Measurements from ENCODE around the gene CASK.

The CASK gene

GRCh38 chrX:41919870-41920269 is 3.5 kb downstream of the CASK start:
- Histone ChIP-seq H3K4me1 (ENCODE audit: control insufficient read depth, low read length) (peaks cover 29% of the 10 kb centered on the region), H3K9me3 (ENCODE audit: control insufficient read depth, insufficient read depth, low read length) (no peaks in the 10 kb centered on the region), H3K4me3 (ENCODE audit: low read length) (no peak overlapping the region), H3K4me2 (ENCODE audit: low read length) (no peak overlapping the region), H3K79me2 (ENCODE audit: control insufficient read depth, low read length) (peaks cover 68% of the 10 kb centered on the region), H3F3A (ENCODE audit: control insufficient read depth, insufficient read depth) (no peaks in the 10 kb centered on the region), H3K9me2 (replicated peaks; ENCODE audit: control insufficient read depth, low read length) (no peaks in the 10 kb centered on the region), H3K27me3 (ENCODE audit: control insufficient read depth, low read length) (no peaks in the 10 kb centered on the region; the same call in 1 of the 2 replicates), H3K36me3 (ENCODE audit: control insufficient read depth, low read length) (no peaks in the 10 kb centered on the region), H4K20me1 (ENCODE audit: control insufficient read depth, insufficient read depth, low read depth, low read length) (no peaks in the 10 kb centered on the region), H3K27ac (ENCODE audit: low read depth, low read length) (no peak overlapping the region)
- TF ChIP-seq EZH2phosphoT487 (IDR thresholded peaks at IDR 0.05; ENCODE audit: borderline replicate concordance, low read length), result no peak
- no peak for TF ChIP-seq CTCF (IDR thresholded peaks at IDR 0.05; ENCODE audit: low read depth, low read length, poor library complexity, severe bottlenecking)

GRCh38 chrX:41917517-41917916 is 5.8 kb downstream of the CASK start:
- peaks cover 84% of the 10 kb centered on the region for H3K79me2 ChIP-seq (ENCODE audit: control insufficient read depth, low read length)
- H3K4me3 ChIP-seq (ENCODE audit: low read length), result no peak overlapping the region
- no peaks in the 10 kb centered on the region for H4K20me1 ChIP-seq (ENCODE audit: control insufficient read depth, insufficient read depth, low read depth, low read length)
- H3F3A ChIP-seq (ENCODE audit: control insufficient read depth, insufficient read depth), result no peaks in the 10 kb centered on the region
- no peak overlapping the region for H3K27ac ChIP-seq (ENCODE audit: low read depth, low read length)
- H3K9me2 ChIP-seq (replicated peaks; ENCODE audit: control insufficient read depth, low read length), result no peaks in the 10 kb centered on the region
- H3K36me3 ChIP-seq (ENCODE audit: control insufficient read depth, low read length), result no peaks in the 10 kb centered on the region
- H3K4me2 ChIP-seq (ENCODE audit: low read length), result no peak overlapping the region
- peaks cover 24% of the 10 kb centered on the region for H3K4me1 ChIP-seq (ENCODE audit: control insufficient read depth, low read length)
- no peaks in the 10 kb centered on the region for H3K9me3 ChIP-seq (ENCODE audit: control insufficient read depth, insufficient read depth, low read length)
- no peaks in the 10 kb centered on the region for H3K27me3 ChIP-seq (ENCODE audit: control insufficient read depth, low read length)
- no peak for TF ChIP-seq CTCF (IDR thresholded peaks at IDR 0.05; ENCODE audit: low read depth, low read length, poor library complexity, severe bottlenecking)
- TF ChIP-seq EZH2phosphoT487 (IDR thresholded peaks at IDR 0.05; ENCODE audit: borderline replicate concordance, low read length), result no peak

GRCh38 chrX:41913476-41913875 is 9.9 kb downstream of the CASK start:
- Histone ChIP-seq H3K9me2 (replicated peaks; ENCODE audit: control insufficient read depth, low read length) (no peaks in the 10 kb centered on the region), H3F3A (ENCODE audit: control insufficient read depth, insufficient read depth) (no peaks in the 10 kb centered on the region), H4K20me1 (ENCODE audit: control insufficient read depth, insufficient read depth, low read depth, low read length) (no peaks in the 10 kb centered on the region), H3K4me2 (ENCODE audit: low read length) (no peak overlapping the region), H3K36me3 (ENCODE audit: control insufficient read depth, low read length) (no peaks in the 10 kb centered on the region), H3K4me1 (ENCODE audit: control insufficient read depth, low read length) (peaks cover 4% of the 10 kb centered on the region; the same call in 1 of the 2 replicates), H3K79me2 (ENCODE audit: control insufficient read depth, low read length) (peaks cover 53% of the 10 kb centered on the region), H3K4me3 (ENCODE audit: low read length) (no peak overlapping the region), H3K27ac (ENCODE audit: low read depth, low read length) (no peak overlapping the region), H3K27me3 (ENCODE audit: control insufficient read depth, low read length) (no peaks in the 10 kb centered on the region), H3K9me3 (ENCODE audit: control insufficient read depth, insufficient read depth, low read length) (no peaks in the 10 kb centered on the region)
- TF ChIP-seq EZH2phosphoT487 (IDR thresholded peaks at IDR 0.05; ENCODE audit: borderline replicate concordance, low read length), result no peak
- no peak for TF ChIP-seq CTCF (IDR thresholded peaks at IDR 0.05; ENCODE audit: low read depth, low read length, poor library complexity, severe bottlenecking)
